Chondrocyte (in vitro differentiated cells): ENCODE data around the gene MN1. TPM values are rescaled to one million over a fixed set of nuclear protein-coding genes. Genes with fewer than 3 reads are reported as not detected.
A peak's percentile ranks its signal among the peaks of the same experiment; 100 is the strongest.

Experiments
- DNase-seq: peaks from one replicate; pipeline ENCODE4 v3.0.0; 2021; ENCODE audit warnings: mixed read lengths, low spot score
- H3K27ac Mint-ChIP-seq: one replicate; pipeline ENCODE4 v1.8.0; 2021; ENCODE audit warnings: mild to moderate bottlenecking, moderate library complexity, mixed read lengths; ENCODE audit not compliant: unreplicated experiment
- H3K27me3 Mint-ChIP-seq: 2 replicates; pipeline ENCODE4 v1.8.0; 2021; ENCODE audit warnings: low read depth, mixed read lengths
- H3K36me3 Mint-ChIP-seq: 2 replicates; pipeline ENCODE4 v1.8.0; 2021; ENCODE audit warnings: low read depth, mixed read lengths
- H3K4me1 Mint-ChIP-seq: 2 replicates; pipeline ENCODE4 v1.8.0; 2021; ENCODE audit warnings: low read depth, mild to moderate bottlenecking, mixed read lengths
- H3K4me3 Mint-ChIP-seq: one replicate; pipeline ENCODE4 v1.8.0; 2021; ENCODE audit warnings: mild to moderate bottlenecking, moderate library complexity, mixed read lengths; ENCODE audit not compliant: unreplicated experiment
- H3K9me3 Mint-ChIP-seq: 2 replicates; pipeline ENCODE4 v1.8.0; 2021; ENCODE audit warnings: low read depth, mixed read lengths
- CTCF ChIP-seq: fragments of 200-600 bp; sonication (generic); IDR thresholded peaks from 2 replicates; pipeline ENCODE4 v1.5.0; 2021; ENCODE audit warnings: antibody characterized with exemption, mild to moderate bottlenecking, moderate library complexity
- total RNA-seq: library from RNA; stranded (reverse); gene quantifications from 3 replicates; pipeline ENCODE4 v1.2.1, GENCODE V29; 2021

Gene MN1
- total RNA-seq, 1 donor from 2014 or later = 119 TPM

GRCh38 chr22:27814993-27815392, 13.4 kb upstream of the MN1 start:
- TF ChIP-seq CTCF = no peak
- no peaks in the 10 kb centered on the region for H3K27me3 Mint-ChIP-seq

GRCh38 chr22:27811778-27812177, 10.2 kb upstream of the MN1 start:
- Mint-ChIP-seq H3K36me3 (no peaks in the 10 kb centered on the region), H3K4me1 (peaks cover 36% of the 10 kb centered on the region), H3K4me3 (no peak overlapping the region), H3K27me3 (no peaks in the 10 kb centered on the region), H3K9me3 (no peaks in the 10 kb centered on the region), H3K27ac (no peak overlapping the region)
- no peak for TF ChIP-seq CTCF
- no peak for DNase-seq

More at GRCh38 chr22:27814993-27815392, 13.4 kb upstream of the MN1 start:
- Mint-ChIP-seq H3K36me3 (no peaks in the 10 kb centered on the region), H3K4me3 (no peak overlapping the region), H3K4me1 (peaks cover 18% of the 10 kb centered on the region), H3K27ac (no peak overlapping the region), H3K9me3 (no peaks in the 10 kb centered on the region)
- DNase-seq = no peak

GRCh38 chr22:27810609-27811151, 9.1 kb upstream of the MN1 start:
- peak; percentile 93 for DNase-seq
- Mint-ChIP-seq H3K27ac (peak overlapping the region; percentile 85), H3K9me3 (no peaks in the 10 kb centered on the region), H3K36me3 (no peaks in the 10 kb centered on the region), H3K4me3 (no peak overlapping the region), H3K27me3 (no peaks in the 10 kb centered on the region), H3K4me1 (peaks cover 36% of the 10 kb centered on the region)
- peak; percentile 12 for TF ChIP-seq CTCF

- no peak overlapping the region for H3K4me3 Mint-ChIP-seq
- no peaks in the 10 kb centered on the region for H3K27me3 Mint-ChIP-seq
- no peak for TF ChIP-seq CTCF
- H3K36me3 Mint-ChIP-seq = no peaks in the 10 kb centered on the region
- no peak for DNase-seq
- peak overlapping the region; percentile 85 for H3K27ac Mint-ChIP-seq
- H3K4me1 Mint-ChIP-seq = peaks cover 41% of the 10 kb centered on the region
- no peaks in the 10 kb centered on the region for H3K9me3 Mint-ChIP-seq
Observed at GRCh38 chr22:27809700-27810608, 8.4 kb upstream of the MN1 start.

- Mint-ChIP-seq H3K9me3 (no peaks in the 10 kb centered on the region), H3K36me3 (no peaks in the 10 kb centered on the region), H3K4me3 (no peak overlapping the region), H3K27ac (no peak overlapping the region), H3K27me3 (no peaks in the 10 kb centered on the region), H3K4me1 (peaks cover 48% of the 10 kb centered on the region)
- no peak for DNase-seq
- no peak for TF ChIP-seq CTCF
Observed at GRCh38 chr22:27809226-27809603, 7.7 kb upstream of the MN1 start.
